Activated CD8-positive, alpha-beta T cell treated with anti-CD3 and anti-CD28 coated beads, Interleukin-2, amount 10 ng/mL, durations not matched to agents 7 days and 5 days (primary cell): ENCODE measurements around the gene ARHGAP33. TPM values are rescaled to one million over a fixed set of nuclear protein-coding genes. Genes with fewer than 3 reads are reported as not detected.

Experiments used
- ATAC-seq: fragments of 150-1000 bp; cut with Tn5 transposase; one replicate; pipeline ENCODE4 v1.10.0; 2021; ENCODE audit warnings: moderate library complexity
- CTCF ChIA-PET: fragments of 350-600 bp; sonication (Branson Sonifier 250); formaldehyde crosslinking; loops from one replicate; lab custom pipeline; 2021; ENCODE audit warnings: antibody characterized with exemption; lab: Charles Lee
- POLR2A ChIA-PET: fragments of 350-600 bp; sonication (Branson Sonifier 250); formaldehyde crosslinking; loops from one replicate; lab custom pipeline; 2021; ENCODE audit warnings: antibody characterized with exemption; lab: Charles Lee
- DNase-seq: peaks from one replicate; pipeline ENCODE4 v3.0.0-alpha.2; 2020
- H3K27ac Mint-ChIP-seq: one replicate; pipeline ENCODE4 v1.8.0; 2021; ENCODE audit warnings: mild to moderate bottlenecking, mixed read lengths
- H3K27me3 Mint-ChIP-seq: one replicate; pipeline ENCODE4 v1.8.0; 2021; ENCODE audit warnings: low read depth, mixed read lengths
- H3K36me3 Mint-ChIP-seq: one replicate; pipeline ENCODE4 v1.8.0; 2021; ENCODE audit warnings: low read depth, mixed read lengths
- H3K4me1 Mint-ChIP-seq: one replicate; pipeline ENCODE4 v1.8.0; 2021; ENCODE audit warnings: low read depth, mixed read lengths
- H3K4me3 Mint-ChIP-seq: one replicate; pipeline ENCODE4 v1.8.0; 2021; ENCODE audit warnings: mild to moderate bottlenecking, mixed read lengths
- H3K9me3 Mint-ChIP-seq: one replicate; pipeline ENCODE4 v1.8.0; 2022; ENCODE audit warnings: mixed read lengths; ENCODE audit not compliant: insufficient read depth
- total RNA-seq, 2 experiments: library from RNA; stranded (reverse); gene quantifications; one replicate each; pipeline ENCODE4 v1.2.3, GENCODE V29; 2021

Gene ARHGAP33
- total RNA-seq: 10 to 100 TPM; 66.6 to 71.0 TPM

- DNase-seq (peak; percentile 100), ATAC-seq (peak; percentile 96)
- peaks cover 27% of the 10 kb centered on the region for H3K4me1 Mint-ChIP-seq
- H3K9me3 Mint-ChIP-seq: no peaks in the 10 kb centered on the region
- ChIA-PET POLR2A (no interaction called here), CTCF (no interaction called here)
- peak within 1 kb of the TSS; percentile 80 for H3K4me3 Mint-ChIP-seq
- peaks cover 14% of the 10 kb centered on the region for H3K36me3 Mint-ChIP-seq
- no peaks in the 10 kb centered on the region for H3K27me3 Mint-ChIP-seq
- peak within 1 kb of the TSS; percentile 83 for H3K27ac Mint-ChIP-seq
These were observed at the start of gene ARHGAP33 for GRCh38 chr19:35775298-35776101. Gene ARHGAP33, plus strand, starts transcription at chr19:35775564. Its CDS starts 95 bp downstream, at chr19:35775659.

DNA sequence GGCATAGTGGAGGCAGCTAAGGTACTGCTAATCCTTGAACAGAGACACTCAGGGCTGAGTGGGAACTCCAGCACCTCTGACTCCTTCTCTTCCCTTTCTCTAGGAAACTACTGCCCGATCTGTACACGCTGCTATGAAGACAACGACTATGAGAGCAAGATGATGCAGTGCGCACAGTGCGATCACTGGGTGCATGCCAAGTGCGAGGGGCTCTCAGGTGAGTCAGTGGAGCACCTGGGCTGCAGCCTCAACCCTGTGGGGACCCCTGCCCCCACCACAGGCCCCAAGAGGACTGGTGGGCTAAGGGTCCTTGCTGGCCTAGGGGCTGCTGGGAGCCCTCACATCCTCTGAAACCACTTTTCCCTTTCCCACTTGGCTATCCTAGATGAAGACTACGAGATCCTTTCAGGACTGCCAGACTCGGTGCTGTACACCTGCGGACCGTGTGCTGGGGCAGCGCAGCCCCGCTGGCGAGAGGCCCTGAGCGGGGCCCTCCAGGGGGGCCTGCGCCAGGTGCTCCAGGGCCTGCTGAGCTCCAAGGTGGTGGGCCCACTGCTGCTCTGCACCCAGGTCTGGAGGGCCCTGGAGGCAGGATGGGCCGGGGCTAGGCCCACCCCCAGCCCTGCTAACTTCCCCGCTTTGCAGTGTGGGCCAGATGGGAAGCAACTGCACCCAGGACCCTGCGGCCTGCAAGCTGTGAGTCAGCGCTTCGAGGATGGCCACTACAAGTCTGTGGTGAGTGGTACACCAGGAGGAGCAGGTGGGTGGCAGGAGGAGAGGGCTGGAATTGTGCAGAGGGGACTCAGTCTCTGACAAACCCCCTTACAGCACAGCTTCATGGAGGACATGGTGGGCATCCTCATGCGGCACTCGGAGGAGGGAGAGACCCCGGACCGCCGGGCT lies 48.1 kb upstream of the ARHGAP33 start:
- peak overlapping the region; percentile 47 for H3K27ac Mint-ChIP-seq
- peaks cover 78% of the 10 kb centered on the region for H3K36me3 Mint-ChIP-seq
- H3K9me3 Mint-ChIP-seq: no peaks in the 10 kb centered on the region
- no peak overlapping the region for H3K4me3 Mint-ChIP-seq
- ChIA-PET CTCF (interaction anchor here (1.1 to 1.6 kb wide), 2 partner anchors 8 to 13 kb away, joined by 3 to 4 read pairs; no protein-coding TSS in a partner anchor), POLR2A (interaction anchor here (1.0 to 1.8 kb wide), 5 partner anchors 8 to 17 kb away, joined by 3 to 7 read pairs (median 5); no protein-coding TSS in a partner anchor)
- DNase-seq: no peak
- no peaks in the 10 kb centered on the region for H3K4me1 Mint-ChIP-seq
- ATAC-seq: no peak
- no peaks in the 10 kb centered on the region for H3K27me3 Mint-ChIP-seq

- Mint-ChIP-seq H3K27ac (no peak overlapping the region), H3K36me3 (peaks cover 70% of the 10 kb centered on the region), H3K27me3 (no peaks in the 10 kb centered on the region), H3K9me3 (no peaks in the 10 kb centered on the region), H3K4me3 (no peak overlapping the region), H3K4me1 (no peaks in the 10 kb centered on the region)
- no peak for DNase-seq
- no peak for ATAC-seq
- POLR2A ChIA-PET: interaction anchor here (1.3 to 1.8 kb wide), 3 partner anchors 9 to 16 kb away, joined by 4 to 5 read pairs (median 5); no protein-coding TSS in a partner anchor
- CTCF ChIA-PET: interaction anchor here (1.1 to 1.6 kb wide), 2 partner anchors 9 to 12 kb away, joined by 3 to 4 read pairs; no protein-coding TSS in a partner anchor
These were observed 47.2 kb upstream of the ARHGAP33 start for GRCh38 chr19:35727956-35728706.

DNA sequence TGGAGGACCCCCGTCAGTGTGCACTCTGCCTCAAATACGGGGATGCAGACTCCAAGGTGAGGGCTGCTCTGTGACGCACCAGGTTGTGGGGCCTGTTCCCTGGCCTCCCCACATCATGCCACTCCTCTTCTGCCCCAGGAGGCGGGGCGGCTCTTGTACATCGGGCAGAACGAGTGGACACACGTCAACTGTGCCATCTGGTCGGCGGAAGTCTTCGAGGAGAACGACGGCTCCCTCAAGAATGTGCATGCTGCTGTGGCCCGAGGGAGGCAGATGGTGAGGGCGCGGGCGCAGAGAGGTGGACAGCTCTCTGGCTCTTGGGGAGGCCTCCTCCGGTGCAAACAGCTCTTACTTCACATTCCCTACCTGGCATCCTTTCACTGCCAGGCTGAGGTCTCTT lies 46.3 kb upstream of the ARHGAP33 start:
- Mint-ChIP-seq H3K36me3 (peaks cover 67% of the 10 kb centered on the region), H3K4me3 (no peak overlapping the region), H3K27ac (no peak overlapping the region), H3K4me1 (no peaks in the 10 kb centered on the region), H3K27me3 (no peaks in the 10 kb centered on the region), H3K9me3 (no peaks in the 10 kb centered on the region)
- ChIA-PET CTCF (interaction anchor here (1.2 to 1.6 kb wide), 2 partner anchors 11 to 15 kb away, joined by 3 to 4 read pairs; no protein-coding TSS in a partner anchor), POLR2A (interaction anchor here (1.3 to 1.8 kb wide), 2 partner anchors 10 to 11 kb away, joined by 4 to 5 read pairs; no protein-coding TSS in a partner anchor)
- no peak for DNase-seq
- no peak for ATAC-seq

- no peaks in the 10 kb centered on the region for H3K4me1 Mint-ChIP-seq
- POLR2A ChIA-PET: interaction anchor here (1.3 kb wide), 1 partner anchor 12 kb away, joined by 3 read pairs; the partner anchor contains the start of gene KMT2B
- ATAC-seq: no peak
- H3K27me3 Mint-ChIP-seq: no peaks in the 10 kb centered on the region
- H3K36me3 Mint-ChIP-seq: peaks cover 67% of the 10 kb centered on the region
- no peak overlapping the region for H3K27ac Mint-ChIP-seq
- H3K4me3 Mint-ChIP-seq: no peak overlapping the region
- H3K9me3 Mint-ChIP-seq: no peaks in the 10 kb centered on the region
- DNase-seq: no peak
- CTCF ChIA-PET: interaction anchor here (1.2 kb wide), 1 partner anchor 15 kb away, joined by 3 read pairs; no protein-coding TSS in a partner anchor
These were observed 45.6 kb upstream of the ARHGAP33 start for GRCh38 chr19:35729763-35730162.

DNA sequence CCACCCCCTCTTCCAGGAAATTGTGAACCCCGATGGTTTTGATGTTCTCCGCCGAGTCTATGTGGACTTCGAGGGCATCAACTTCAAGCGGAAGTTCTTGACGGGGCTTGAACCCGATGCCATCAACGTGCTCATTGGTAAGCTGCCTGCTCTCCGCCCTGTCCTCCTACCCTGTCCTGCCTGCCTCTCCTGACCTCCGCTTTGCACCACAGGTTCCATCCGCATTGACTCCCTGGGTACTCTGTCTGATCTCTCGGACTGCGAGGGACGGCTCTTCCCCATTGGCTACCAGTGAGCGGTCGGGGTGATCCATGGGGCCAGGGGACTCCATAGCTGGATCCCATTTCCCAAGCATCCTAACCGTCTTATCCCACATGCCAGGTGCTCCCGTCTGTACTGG lies 45.0 kb upstream of the ARHGAP33 start:
- Mint-ChIP-seq H3K36me3 (peaks cover 66% of the 10 kb centered on the region), H3K27ac (no peak overlapping the region), H3K4me1 (no peaks in the 10 kb centered on the region), H3K27me3 (no peaks in the 10 kb centered on the region), H3K9me3 (no peaks in the 10 kb centered on the region), H3K4me3 (no peak overlapping the region)
- ATAC-seq: no peak
- ChIA-PET POLR2A (interaction anchor here (1.3 kb wide), 1 partner anchor 12 kb away, joined by 3 read pairs; the partner anchor contains the start of gene KMT2B), CTCF (interaction anchor here (0.6 to 0.8 kb wide), 2 partner anchors 12 to 29 kb away, joined by 3 read pairs; partner anchors contain the start of gene IGFLR1)
- DNase-seq: no peak

- Mint-ChIP-seq H3K4me1 (peaks cover under 1% of the 10 kb centered on the region), H3K4me3 (no peak overlapping the region), H3K9me3 (no peaks in the 10 kb centered on the region), H3K36me3 (peaks cover 63% of the 10 kb centered on the region), H3K27ac (peak overlapping the region; percentile 24), H3K27me3 (no peaks in the 10 kb centered on the region)
- POLR2A ChIA-PET: interaction anchor here (1.3 to 1.5 kb wide), 2 partner anchors 13 to 14 kb away, joined by 3 to 7 read pairs; partner anchors contain the start of genes KMT2B, PSENEN and U2AF1L4
- DNase-seq (no peak), ATAC-seq (no peak)
- CTCF ChIA-PET: no interaction called here
These were observed 44.0 kb upstream of the ARHGAP33 start for GRCh38 chr19:35731353-35731752.

GRCh38 chr19:35731779-35732405 lies 43.5 kb upstream of the ARHGAP33 start:
- ChIA-PET POLR2A (interaction anchor here (0.6 to 1.5 kb wide), 2 partner anchors 13 to 41 kb away, joined by 3 to 7 read pairs; partner anchors contain the start of genes PSENEN and U2AF1L4), CTCF (no interaction called here)
- Mint-ChIP-seq H3K9me3 (no peaks in the 10 kb centered on the region), H3K4me1 (peaks cover 6% of the 10 kb centered on the region), H3K27ac (no peak overlapping the region), H3K27me3 (no peaks in the 10 kb centered on the region), H3K36me3 (peaks cover 63% of the 10 kb centered on the region), H3K4me3 (no peak overlapping the region)
- ATAC-seq (no peak), DNase-seq (no peak)

- H3K27me3 Mint-ChIP-seq: no peaks in the 10 kb centered on the region
- CTCF ChIA-PET: no interaction called here
- H3K4me1 Mint-ChIP-seq: peaks cover 13% of the 10 kb centered on the region
- no peak for DNase-seq
- no peaks in the 10 kb centered on the region for H3K9me3 Mint-ChIP-seq
- no peak overlapping the region for H3K4me3 Mint-ChIP-seq
- POLR2A ChIA-PET: interaction anchor here (0.6 to 1.5 kb wide), 2 partner anchors 12 to 40 kb away, joined by 3 to 7 read pairs; partner anchors contain the start of genes PSENEN and U2AF1L4
- H3K36me3 Mint-ChIP-seq: peaks cover 64% of the 10 kb centered on the region
- H3K27ac Mint-ChIP-seq: no peak overlapping the region
- no peak for ATAC-seq
These were observed 42.7 kb upstream of the ARHGAP33 start for GRCh38 chr19:35732540-35733179.
